ENCODE measurements around the gene ZFAND5. TPM values are rescaled to one million over a fixed set of nuclear protein-coding genes. Genes with fewer than 3 reads are reported as not detected.

ZFAND5 gene
- polyA plus RNA-seq, 2 of the 4 experiments (the other 2 are of a cell fraction), result 135 to 234 TPM

DNA sequence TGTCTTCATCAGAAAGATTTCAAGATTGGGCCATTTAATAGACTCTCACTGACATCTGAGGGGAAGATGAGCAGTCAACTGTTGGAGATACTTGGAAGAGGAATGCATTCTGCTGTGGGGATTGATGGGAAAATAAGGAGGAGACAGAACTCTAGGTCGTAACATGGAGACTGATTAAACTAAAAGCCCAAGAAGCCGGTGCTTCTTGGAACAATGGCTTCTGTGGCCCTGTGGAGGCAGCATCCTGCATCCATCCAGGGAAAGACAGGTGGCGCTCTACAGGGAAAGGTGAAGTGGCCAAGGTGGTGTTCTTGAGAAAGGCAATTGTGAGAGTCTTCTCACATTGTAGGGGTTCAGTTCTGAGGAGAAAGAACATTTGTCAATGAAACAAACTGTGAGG lies 31.3 kb downstream of the ZFAND5 start:
- Histone ChIP-seq H3K4me3 (no peak overlapping the region), H3K4me2 (no peak overlapping the region), H3K4me1 (no peaks in the 10 kb centered on the region), H3K27ac (no peak overlapping the region), H3K9me3 (no peaks in the 10 kb centered on the region)
- WGBS (ENCODE audit: missing lambda C conversion rate), result 72% methylated on average over 3 of the region's 3 CpGs
- DNase-seq (ENCODE audit: low read depth in 1 of 2, low spot score in 1 of 2), result peak in 1 of 2 experiments; percentile 42
- no peak for FAIRE-seq
- CTCF ChIA-PET, result interaction anchor here (1.2 to 1.7 kb wide), 2 partner anchors 9 kb away, joined by 6 read pairs; no protein-coding TSS in a partner anchor
- peak in 1 of 2 experiments; percentile 66; a peak in 2 of 6 replicates for ATAC-seq
- TF ChIP-seq, protein P1, sequence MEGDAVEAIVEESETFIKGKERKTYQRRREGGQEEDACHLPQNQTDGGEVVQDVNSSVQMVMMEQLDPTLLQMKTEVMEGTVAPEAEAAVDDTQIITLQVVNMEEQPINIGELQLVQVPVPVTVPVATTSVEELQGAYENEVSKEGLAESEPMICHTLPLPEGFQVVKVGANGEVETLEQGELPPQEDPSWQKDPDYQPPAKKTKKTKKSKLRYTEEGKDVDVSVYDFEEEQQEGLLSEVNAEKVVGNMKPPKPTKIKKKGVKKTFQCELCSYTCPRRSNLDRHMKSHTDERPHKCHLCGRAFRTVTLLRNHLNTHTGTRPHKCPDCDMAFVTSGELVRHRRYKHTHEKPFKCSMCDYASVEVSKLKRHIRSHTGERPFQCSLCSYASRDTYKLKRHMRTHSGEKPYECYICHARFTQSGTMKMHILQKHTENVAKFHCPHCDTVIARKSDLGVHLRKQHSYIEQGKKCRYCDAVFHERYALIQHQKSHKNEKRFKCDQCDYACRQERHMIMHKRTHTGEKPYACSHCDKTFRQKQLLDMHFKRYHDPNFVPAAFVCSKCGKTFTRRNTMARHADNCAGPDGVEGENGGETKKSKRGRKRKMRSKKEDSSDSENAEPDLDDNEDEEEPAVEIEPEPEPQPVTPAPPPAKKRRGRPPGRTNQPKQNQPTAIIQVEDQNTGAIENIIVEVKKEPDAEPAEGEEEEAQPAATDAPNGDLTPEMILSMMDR (IDR thresholded peaks at IDR 0.05), result 0 out of 3 replicates have a peak, but pooled peaks have one; percentile 9
- TF ChIP-seq RAD21 (conservative IDR thresholded peaks at IDR 0.05 in 1 of 2, IDR thresholded peaks at IDR 0.05 in 1 of 2) (peak in 1 of 2 experiments; percentile 16; a peak in 1 of 5 replicates), FOXS1 (CRISPR knock-in tag; IDR thresholded peaks at IDR 0.05) (no peak), ESRRA (IDR thresholded peaks at IDR 0.05; ENCODE audit: borderline replicate concordance, low read length) (no peak), PHF8 (IDR thresholded peaks at IDR 0.05; ENCODE audit: borderline replicate concordance, low read depth) (no peak), RARB (CRISPR knock-in tag; IDR thresholded peaks at IDR 0.05) (no peak), ZNF302 (CRISPR knock-in tag; IDR thresholded peaks at IDR 0.05) (no peak), FOSB (CRISPR knock-in tag; IDR thresholded peaks at IDR 0.05) (no peak), GATA3 (IDR thresholded peaks at IDR 0.05; ENCODE audit: borderline replicate concordance) (no peak), CHD4 (IDR thresholded peaks at IDR 0.05; ENCODE audit: borderline replicate concordance) (no peak), HOXA7 (CRISPR knock-in tag; IDR thresholded peaks at IDR 0.05) (no peak)
- TF ChIP-seq, protein P2, sequence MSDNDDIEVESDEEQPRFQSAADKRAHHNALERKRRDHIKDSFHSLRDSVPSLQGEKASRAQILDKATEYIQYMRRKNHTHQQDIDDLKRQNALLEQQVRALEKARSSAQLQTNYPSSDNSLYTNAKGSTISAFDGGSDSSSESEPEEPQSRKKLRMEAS (IDR thresholded peaks at IDR 0.05), result no peak
- POLR2A ChIA-PET, result no interaction called here

DNA sequence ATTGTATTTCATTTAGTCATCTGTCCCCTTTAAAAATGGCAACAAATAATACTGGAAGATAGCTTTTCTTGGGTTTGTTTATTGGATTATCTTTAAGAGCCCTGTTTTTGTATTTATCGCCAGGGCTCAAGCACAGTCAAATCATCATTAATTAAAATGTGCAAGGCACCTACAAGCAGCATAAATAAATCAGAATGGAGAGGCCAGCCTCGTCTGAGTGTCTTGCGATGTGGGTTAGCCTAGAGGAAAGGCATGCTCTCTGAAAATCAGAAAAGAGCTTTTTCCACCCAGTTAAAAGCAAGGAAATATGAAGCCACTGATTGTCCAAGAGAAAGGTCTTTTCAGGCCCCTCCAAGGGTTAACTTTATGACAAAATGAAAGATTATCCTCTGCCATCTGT lies 31.8 kb downstream of the ZFAND5 start:
- no peaks in the 10 kb centered on the region for H3K9me3 ChIP-seq
- no peak overlapping the region for H3K4me2 ChIP-seq
- no peak overlapping the region for H3K4me3 ChIP-seq
- CTCF ChIA-PET, result interaction anchor here (1.1 to 1.7 kb wide), 3 partner anchors 8 to 50 kb away, joined by 3 to 6 read pairs (median 6); no protein-coding TSS in a partner anchor
- no peak overlapping the region for H3K27ac ChIP-seq
- DNase-seq (ENCODE audit: low read depth in 1 of 2, low spot score in 1 of 2) (no peak), ATAC-seq (no peak), FAIRE-seq (no peak)
- TF ChIP-seq TFCP2L1 (CRISPR knock-in tag; IDR thresholded peaks at IDR 0.05) (no peak), EHMT2 (IDR thresholded peaks at IDR 0.05; ENCODE audit: low read depth) (no peak), ZC3H11A (IDR thresholded peaks at IDR 0.05) (no peak), ZFP36 (IDR thresholded peaks at IDR 0.05; ENCODE audit: borderline replicate concordance, partially characterized antibody) (no peak), SMC3 (IDR thresholded peaks at IDR 0.05) (no peak), BHLHE40 (IDR thresholded peaks at IDR 0.05; ENCODE audit: low read depth, low read length) (no peak), HEYL (CRISPR knock-in tag; IDR thresholded peaks at IDR 0.05) (no peak), KDM1A (IDR thresholded peaks at IDR 0.05; ENCODE audit: low read depth) (no peak), JUN (IDR thresholded peaks at IDR 0.05) (no peak)
- H3K4me1 ChIP-seq, result no peaks in the 10 kb centered on the region
- WGBS (ENCODE audit: missing lambda C conversion rate), result 87% methylated on average over 3 of the region's 3 CpGs
- POLR2A ChIA-PET, result no interaction called here

DNA sequence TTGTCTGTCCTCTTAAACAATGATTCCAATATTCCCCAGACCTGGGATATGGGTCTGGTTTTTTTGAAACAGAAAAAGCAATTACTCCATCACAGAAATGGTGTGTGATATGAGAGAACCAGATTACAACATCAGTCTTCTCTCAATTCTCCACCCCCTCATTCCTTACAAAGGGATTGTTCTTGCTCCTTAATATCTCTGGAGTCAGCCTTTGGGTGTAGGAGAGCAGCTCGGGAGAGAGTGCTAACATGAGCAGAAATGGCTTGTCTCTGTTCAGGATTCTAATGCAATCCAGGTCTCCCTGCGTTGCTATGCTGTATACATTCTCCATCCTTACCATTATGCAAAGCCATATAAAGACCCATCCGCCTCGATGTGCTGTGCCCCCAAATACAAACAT lies 32.7 kb downstream of the ZFAND5 start:
- TF ChIP-seq CBX2 (IDR thresholded peaks at IDR 0.05; ENCODE audit: borderline replicate concordance, low read depth) (no peak), MAZ (IDR thresholded peaks at IDR 0.05; ENCODE audit: borderline replicate concordance, low read depth, low read length) (no peak), CHD2 (IDR thresholded peaks at IDR 0.05; ENCODE audit: low read length, partially characterized antibody) (no peak), NPAS2 (CRISPR knock-in tag; IDR thresholded peaks at IDR 0.05; ENCODE audit: borderline replicate concordance) (no peak), HDAC2 (IDR thresholded peaks at IDR 0.05) (no peak), RAD21 (conservative IDR thresholded peaks at IDR 0.05 in 1 of 2, IDR thresholded peaks at IDR 0.05 in 1 of 2) (no peak), EHF (CRISPR knock-in tag; IDR thresholded peaks at IDR 0.05) (no peak), POLR2AphosphoS2 (conservative IDR thresholded peaks at IDR 0.05; ENCODE audit: low read length) (no peak), JUN (IDR thresholded peaks at IDR 0.05) (no peak), KDM1A (IDR thresholded peaks at IDR 0.05; ENCODE audit: low read depth) (no peak), GATA3 (IDR thresholded peaks at IDR 0.05; ENCODE audit: borderline replicate concordance) (no peak), HEYL (CRISPR knock-in tag; IDR thresholded peaks at IDR 0.05) (no peak), ELK1 (IDR thresholded peaks at IDR 0.05; ENCODE audit: low read depth, low read length) (no peak)
- POLR2A ChIA-PET, result no interaction called here

More for the DNA sequence above, 32.7 kb downstream of the ZFAND5 start:
- no peak for ATAC-seq
- no peak overlapping the region for H3K4me3 ChIP-seq
- CTCF ChIA-PET, result interaction anchor here (1.1 to 1.7 kb wide), 2 partner anchors 10 to 50 kb away, joined by 3 to 6 read pairs; no protein-coding TSS in a partner anchor
- no peak for DNase-seq (ENCODE audit: low read depth in 1 of 2, low spot score in 1 of 2)
- no peaks in the 10 kb centered on the region for H3K9me3 ChIP-seq
- no peak for FAIRE-seq
- 0 out of 6 replicates have a peak overlapping the region, but pooled peaks of 1 of the 2 experiments have one; percentile 21 for H3K27ac ChIP-seq
- H3K4me2 ChIP-seq, result no peak overlapping the region
- H3K4me1 ChIP-seq, result no peaks in the 10 kb centered on the region
- WGBS (ENCODE audit: missing lambda C conversion rate), result 56% methylated on average over 4 of the region's 4 CpGs
